ENCODE data around the gene ATP9B.
"Not testable (repeated sequence)": the region's sequence is repeated elsewhere in the genome, so short reads cannot be mapped to it uniquely, and the experiment has no call there.

GRCh38 chr18:79172331-79172730 lies 103.1 kb downstream of the ATP9B start:
- not testable (repeated sequence) for TF ChIP-seq CTCF (IDR thresholded peaks at IDR 0.05; ENCODE audit: low read depth, low read length); EZH2phosphoT487 (IDR thresholded peaks at IDR 0.05; ENCODE audit: low read depth)
